Thyroid gland (tissue), 4 donors: ENCODE results near the gene STEAP1B.

Experiments used
- POLR2A ChIP-seq, 2 donors: fragments of 450-650 bp; IDR thresholded peaks; one replicate each; pipeline ENCODE4 v1.6.1; 2017; ENCODE audit warnings: antibody characterized with exemption in 2 of 2, mild to moderate bottlenecking in 2 of 2, moderate library complexity in 1 of 2
- TF ChIP-seq, protein P1 (sequence below), 6 experiments: fragments of 200-600 bp in 3 of 6; fragments of 450-650 bp in 3 of 6; sonication (generic) in 3 of 6; IDR thresholded peaks; one replicate each; pipeline ENCODE4 v1.5.1; 2016 to 2019; ENCODE audit warnings: antibody characterized with exemption in 6 of 6, mild to moderate bottlenecking in 2 of 6, inconsistent platforms in 1 of 6, moderate library complexity in 1 of 6

DNA sequence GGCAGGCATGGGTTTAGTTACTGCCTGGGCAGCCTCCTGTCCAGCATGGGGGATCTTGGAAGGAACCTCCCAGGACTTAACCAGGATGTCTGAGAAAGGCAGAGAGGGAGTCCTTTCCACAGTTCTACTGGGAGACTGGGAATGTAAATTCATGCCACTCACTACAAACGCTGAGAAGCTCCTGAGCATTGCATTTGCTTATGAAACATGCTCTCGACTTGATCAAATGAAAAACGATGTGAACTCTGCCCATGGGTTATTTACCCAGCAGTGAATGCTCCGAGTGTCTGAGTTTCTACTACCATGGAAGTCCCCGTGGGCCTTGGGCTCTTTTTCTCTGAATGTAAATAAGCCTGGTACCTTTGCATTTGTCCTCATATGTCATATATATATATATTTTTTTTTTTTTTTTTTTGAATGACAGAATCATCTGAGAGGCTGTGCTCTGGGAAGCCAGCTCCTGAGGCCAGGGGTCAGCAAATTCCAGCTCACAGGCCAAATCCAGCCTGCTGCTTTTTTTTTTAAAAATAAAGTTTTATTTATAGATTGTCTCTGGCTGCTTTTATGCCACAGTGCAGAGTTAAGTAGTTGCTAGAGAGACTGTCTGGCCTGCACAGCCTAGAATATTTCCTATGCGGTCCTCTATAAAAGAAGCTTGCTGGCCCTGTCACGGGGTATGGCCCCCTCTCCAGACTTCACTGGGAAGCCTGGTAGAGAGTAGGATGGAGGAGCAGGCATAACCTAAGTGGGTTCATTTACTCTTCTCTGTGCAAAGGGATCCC is 121.6 kb downstream of the STEAP1B start:
- TF ChIP-seq, protein P1, sequence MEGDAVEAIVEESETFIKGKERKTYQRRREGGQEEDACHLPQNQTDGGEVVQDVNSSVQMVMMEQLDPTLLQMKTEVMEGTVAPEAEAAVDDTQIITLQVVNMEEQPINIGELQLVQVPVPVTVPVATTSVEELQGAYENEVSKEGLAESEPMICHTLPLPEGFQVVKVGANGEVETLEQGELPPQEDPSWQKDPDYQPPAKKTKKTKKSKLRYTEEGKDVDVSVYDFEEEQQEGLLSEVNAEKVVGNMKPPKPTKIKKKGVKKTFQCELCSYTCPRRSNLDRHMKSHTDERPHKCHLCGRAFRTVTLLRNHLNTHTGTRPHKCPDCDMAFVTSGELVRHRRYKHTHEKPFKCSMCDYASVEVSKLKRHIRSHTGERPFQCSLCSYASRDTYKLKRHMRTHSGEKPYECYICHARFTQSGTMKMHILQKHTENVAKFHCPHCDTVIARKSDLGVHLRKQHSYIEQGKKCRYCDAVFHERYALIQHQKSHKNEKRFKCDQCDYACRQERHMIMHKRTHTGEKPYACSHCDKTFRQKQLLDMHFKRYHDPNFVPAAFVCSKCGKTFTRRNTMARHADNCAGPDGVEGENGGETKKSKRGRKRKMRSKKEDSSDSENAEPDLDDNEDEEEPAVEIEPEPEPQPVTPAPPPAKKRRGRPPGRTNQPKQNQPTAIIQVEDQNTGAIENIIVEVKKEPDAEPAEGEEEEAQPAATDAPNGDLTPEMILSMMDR (IDR thresholded peaks at IDR 0.05): no peak
- TF ChIP-seq POLR2A (IDR thresholded peaks at IDR 0.05): no peak
